GM23248 (cell line): ENCODE measurements around the gene TMEM163.

Source experiments
- EZH2 ChIP-seq: fragments of 200-600 bp; sonication (generic); IDR thresholded peaks from 2 replicates; pipeline ENCODE4 v1.6.1; 2018; ENCODE audit warnings: antibody characterized with exemption, mild to moderate bottlenecking; ENCODE audit not compliant: insufficient read depth, poor library complexity, severe bottlenecking
- EZH2phosphoT487 ChIP-seq: fragments of 200-600 bp; sonication (generic); IDR thresholded peaks from 2 replicates; pipeline ENCODE4 v1.6.1; 2018; ENCODE audit warnings: antibody characterized with exemption, moderate library complexity, mild to moderate bottlenecking, low read depth; ENCODE audit not compliant: insufficient read depth

DNA sequence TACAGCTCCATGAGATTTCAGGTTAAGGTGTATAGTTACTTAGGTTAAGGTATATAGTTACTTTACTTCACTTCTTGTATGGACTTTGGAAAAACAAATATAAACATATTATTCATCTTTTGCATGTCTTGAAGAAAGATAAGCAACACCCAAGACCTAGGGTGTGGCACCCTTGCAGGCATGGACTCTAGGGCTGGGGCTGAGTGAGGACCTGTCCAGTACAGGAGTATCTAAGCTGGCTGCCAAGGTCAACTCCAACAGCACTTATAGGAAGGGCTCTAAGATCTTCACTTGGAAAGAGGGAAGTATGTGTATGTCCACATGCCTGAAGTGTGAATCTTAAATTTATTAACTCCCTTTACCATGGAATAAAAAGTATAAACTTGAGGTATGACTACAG, 7.1 kb upstream of the TMEM163 start:
- TF ChIP-seq EZH2, result no peak
- no peak for TF ChIP-seq EZH2phosphoT487
